Dermis lymphatic vessel endothelial cell (primary cell): ENCODE results near the gene CCDC148. TPM values are rescaled to one million over a fixed set of nuclear protein-coding genes. Genes with fewer than 3 reads are reported as not detected.

ENCODE experiments used
- total RNA-seq: library from RNA; depleted of rRNA; stranded (reverse); fragments of >200 nt; gene quantifications from 2 replicates; pipeline ENCODE4 v1.2.1, GENCODE V29; 2014

The CCDC148 gene
- total RNA-seq: 0.22 and 0.34 TPM in 2 replicates

GRCh38 chr2:158456309-158457066 is at the start of gene CCDC148, which contains the start of gene PKP4:
Gene CCDC148 (minus strand): TSS chr2:158456753. CDS start chr2:158456439, 314 bp downstream.
Gene PKP4 (plus strand): TSS chr2:158456952. CDS start chr2:158533185, 76,233 bp downstream.

Other genes with a start within 250 kb of the CCDC148 start
- gene PKP4, start 199 bp upstream of the CCDC148 start, total RNA-seq: 38.3 and 41.3 TPM in 2 replicates